Prostate gland (tissue), 2 donors: Measurements from ENCODE around the gene TMA7B. TPM values are rescaled to one million over a fixed set of nuclear protein-coding genes. Genes with fewer than 3 reads are reported as not detected.

Experiments used
- DNase-seq: peaks from one replicate; pipeline ENCODE4 v3.0.0-alpha.2; 2019; ENCODE audit warnings: low spot score
- H3K27ac ChIP-seq, 2 donors: fragments of 200-600 bp; sonication (generic); 2 replicates each; pipeline ENCODE4 v1.5.1; 2017 to 2019
- H3K27me3 ChIP-seq: fragments of 200-600 bp; sonication (generic); replicated peaks from 2 replicates; pipeline ENCODE4 v1.5.1; 2019; ENCODE audit not compliant: insufficient read depth
- H3K36me3 ChIP-seq, 2 donors: fragments of 200-600 bp; sonication (generic); 1 replicate in 1 of 2; 2 replicates in 1 of 2; pipeline versions ENCODE4 v1.5.1 to v1.8.1; 2017 to 2019
- H3K4me1 ChIP-seq: fragments of 200-600 bp; sonication (generic); replicated peaks from 2 replicates; pipeline ENCODE4 v1.5.1; 2019
- H3K4me3 ChIP-seq, 2 donors: fragments of 200-600 bp; sonication (generic); 2 replicates each; pipeline ENCODE4 v1.5.1; 2017 to 2019
- H3K9me3 ChIP-seq: fragments of 200-600 bp; sonication (generic); 2 replicates; pipeline ENCODE4 v1.5.1; 2017
- POLR2A ChIP-seq: fragments of 450-650 bp; IDR thresholded peaks from one replicate; pipeline ENCODE4 v1.6.1; 2016; ENCODE audit warnings: antibody characterized with exemption, mild to moderate bottlenecking
- POLR2AphosphoS5 ChIP-seq: sonication (generic); formaldehyde crosslinking; IDR thresholded peaks from one replicate; pipeline ENCODE4 v1.6.1; 2017; ENCODE audit warnings: antibody characterized with exemption
- WGBS: methylation state at CpG from one replicate; pipeline ENCODE4 v1.1.5; 2018; 5-methylcytosine and 5-hydroxymethylcytosine counted together
- intact Hi-C: fragments of 100-400 bp; cut with DNase I; formaldehyde crosslinking; loops from one replicate; pipeline ENCODE4 v1.14.2; 2022
- total RNA-seq, 2 donors: library from RNA; depleted of rRNA; stranded (reverse); fragments of >200 nt; gene quantifications; one replicate each; pipeline ENCODE4 v1.1.0, GENCODE V29; 2016
- TF ChIP-seq, protein P1 (sequence below), 4 experiments: fragments of 200-600 bp in 2 of 4; fragments of 450-650 bp in 2 of 4; sonication (generic) in 2 of 4; IDR thresholded peaks; 1 replicate in 3 of 4; 2 replicates in 1 of 4; pipeline ENCODE4 v1.5.1; 2016 to 2019; ENCODE audit warnings: antibody characterized with exemption in 4 of 4, mild to moderate bottlenecking in 2 of 4, moderate library complexity in 2 of 4

The TMA7B gene
- total RNA-seq, 2 donors from 2014 or later, result not detected

- intact Hi-C loops, result no loop called here
- Histone ChIP-seq H3K27ac (no peak overlapping the region), H3K4me3 (no peak overlapping the region), H3K27me3 (no peaks in the 10 kb centered on the region), H3K4me1 (no peaks in the 10 kb centered on the region), H3K36me3 (no peaks in the 10 kb centered on the region), H3K9me3 (no peaks in the 10 kb centered on the region)
- 63% methylated on average over 5 of the region's 5 CpGs for WGBS
- DNase-seq, result no peak
- TF ChIP-seq, protein P1, sequence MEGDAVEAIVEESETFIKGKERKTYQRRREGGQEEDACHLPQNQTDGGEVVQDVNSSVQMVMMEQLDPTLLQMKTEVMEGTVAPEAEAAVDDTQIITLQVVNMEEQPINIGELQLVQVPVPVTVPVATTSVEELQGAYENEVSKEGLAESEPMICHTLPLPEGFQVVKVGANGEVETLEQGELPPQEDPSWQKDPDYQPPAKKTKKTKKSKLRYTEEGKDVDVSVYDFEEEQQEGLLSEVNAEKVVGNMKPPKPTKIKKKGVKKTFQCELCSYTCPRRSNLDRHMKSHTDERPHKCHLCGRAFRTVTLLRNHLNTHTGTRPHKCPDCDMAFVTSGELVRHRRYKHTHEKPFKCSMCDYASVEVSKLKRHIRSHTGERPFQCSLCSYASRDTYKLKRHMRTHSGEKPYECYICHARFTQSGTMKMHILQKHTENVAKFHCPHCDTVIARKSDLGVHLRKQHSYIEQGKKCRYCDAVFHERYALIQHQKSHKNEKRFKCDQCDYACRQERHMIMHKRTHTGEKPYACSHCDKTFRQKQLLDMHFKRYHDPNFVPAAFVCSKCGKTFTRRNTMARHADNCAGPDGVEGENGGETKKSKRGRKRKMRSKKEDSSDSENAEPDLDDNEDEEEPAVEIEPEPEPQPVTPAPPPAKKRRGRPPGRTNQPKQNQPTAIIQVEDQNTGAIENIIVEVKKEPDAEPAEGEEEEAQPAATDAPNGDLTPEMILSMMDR (IDR thresholded peaks at IDR 0.05), result no peak
- TF ChIP-seq POLR2A, result no peak
- TF ChIP-seq POLR2AphosphoS5, result no peak
These were observed 19.3 kb downstream of the TMA7B start for GRCh38 chr22:39979458-39979857.

- intact Hi-C loops, result no loop called here
- WGBS, result 78% methylated on average over 6 of the region's 6 CpGs
- Histone ChIP-seq H3K27me3 (no peaks in the 10 kb centered on the region), H3K27ac (no peak overlapping the region), H3K4me3 (no peak overlapping the region), H3K36me3 (no peaks in the 10 kb centered on the region), H3K4me1 (no peaks in the 10 kb centered on the region), H3K9me3 (no peaks in the 10 kb centered on the region)
- TF ChIP-seq POLR2A, result no peak
- no peak for TF ChIP-seq POLR2AphosphoS5
- TF ChIP-seq, protein P1 (IDR thresholded peaks at IDR 0.05), result no peak
- no peak for DNase-seq
These were observed 20.4 kb downstream of the TMA7B start for GRCh38 chr22:39980596-39980995.

DNA sequence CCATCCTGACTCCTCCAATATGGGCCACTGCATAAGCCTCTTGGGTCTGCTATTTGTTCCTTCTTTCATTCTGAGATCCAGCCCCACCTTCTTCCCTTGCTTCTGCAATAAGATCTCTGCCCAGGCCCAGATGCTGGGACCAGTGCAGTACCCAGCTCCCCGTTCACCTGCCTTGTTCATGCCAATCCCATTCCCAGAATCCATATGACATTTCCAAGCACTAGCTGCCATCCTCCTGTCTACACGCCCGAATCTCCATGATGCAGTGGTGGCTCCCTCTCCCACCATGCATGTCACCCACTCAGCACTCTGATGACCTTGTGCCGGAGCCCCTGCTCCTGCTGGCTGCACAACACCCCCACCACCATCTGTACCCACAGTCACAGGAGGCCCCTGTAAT, 23.1 kb downstream of the TMA7B start:
- Histone ChIP-seq H3K4me1 (no peaks in the 10 kb centered on the region), H3K27me3 (no peaks in the 10 kb centered on the region), H3K4me3 (no peak overlapping the region), H3K9me3 (no peaks in the 10 kb centered on the region), H3K27ac (no peak overlapping the region), H3K36me3 (no peaks in the 10 kb centered on the region)
- TF ChIP-seq POLR2A (no peak), POLR2AphosphoS5 (no peak)
- intact Hi-C loops, result no loop called here
- DNase-seq, result no peak
- 98% methylated on average over 4 of the region's 4 CpGs for WGBS

GRCh38 chr22:39984006-39984405, 23.8 kb downstream of the TMA7B start:
- H3K4me3 ChIP-seq, result no peak overlapping the region
- intact Hi-C loops, result no loop called here
- no peak for TF ChIP-seq POLR2A
- TF ChIP-seq, protein P1 (IDR thresholded peaks at IDR 0.05), result no peak
- no peak for TF ChIP-seq POLR2AphosphoS5
- H3K4me1 ChIP-seq, result no peaks in the 10 kb centered on the region
- H3K9me3 ChIP-seq, result no peaks in the 10 kb centered on the region
- WGBS, result 57% methylated on average over 2 of the region's 2 CpGs
- no peak for DNase-seq
- H3K27me3 ChIP-seq, result no peaks in the 10 kb centered on the region
- H3K27ac ChIP-seq, result no peak overlapping the region
- H3K36me3 ChIP-seq, result no peaks in the 10 kb centered on the region

DNA sequence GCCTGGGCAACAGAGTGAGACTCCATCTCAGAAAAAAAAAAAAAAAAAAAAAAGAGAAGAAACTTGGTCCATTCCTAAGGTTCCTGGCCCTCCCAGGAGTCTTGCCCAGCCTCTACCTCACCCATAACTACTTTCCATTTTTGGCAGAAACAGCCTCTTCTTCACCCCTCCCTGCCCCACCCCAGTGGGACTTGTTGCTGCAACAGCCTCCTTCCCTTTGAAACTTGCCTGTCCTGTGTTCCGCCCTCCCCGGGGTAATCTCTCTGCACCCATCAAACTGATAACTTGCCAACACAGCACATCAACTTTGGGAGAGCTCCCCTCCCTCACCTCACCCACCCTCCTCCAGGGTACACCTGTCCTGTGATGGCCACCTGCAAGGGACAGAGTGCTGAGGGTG, 24.5 kb downstream of the TMA7B start:
- Histone ChIP-seq H3K27me3 (no peaks in the 10 kb centered on the region), H3K9me3 (no peaks in the 10 kb centered on the region), H3K36me3 (no peaks in the 10 kb centered on the region), H3K27ac (no peak overlapping the region), H3K4me3 (no peak overlapping the region), H3K4me1 (no peaks in the 10 kb centered on the region)
- intact Hi-C loops, result no loop called here
- TF ChIP-seq POLR2A (no peak), POLR2AphosphoS5 (no peak)
- TF ChIP-seq, protein P1 (IDR thresholded peaks at IDR 0.05), result no peak
- no peak for DNase-seq
- WGBS, result 41% methylated on average over 2 of the region's 2 CpGs
